Right lobe of liver (tissue), 4 donors: ENCODE data around the gene SEZ6.

Experiments used
- POLR2A ChIP-seq: fragments of 450-650 bp; IDR thresholded peaks from one replicate; pipeline ENCODE4 v1.6.1; 2017; ENCODE audit warnings: antibody characterized with exemption, mild to moderate bottlenecking
- TF ChIP-seq, protein P1 (sequence below), 4 donors: fragments of 200-600 bp in 3 of 4; fragments of 450-650 bp in 1 of 4; IDR thresholded peaks; one replicate each; pipeline versions ENCODE4 v1.5.1 to v1.8.0; 2016 to 2022; ENCODE audit warnings: antibody characterized with exemption in 4 of 4, mild to moderate bottlenecking in 2 of 4
- donor health status: DM: no; HTN: no; CAD: no.
- donor health status: DM: no; HTN: no; CAD: no.
- donor health status: DM: no; HTN: yes; CAD: no.

DNA sequence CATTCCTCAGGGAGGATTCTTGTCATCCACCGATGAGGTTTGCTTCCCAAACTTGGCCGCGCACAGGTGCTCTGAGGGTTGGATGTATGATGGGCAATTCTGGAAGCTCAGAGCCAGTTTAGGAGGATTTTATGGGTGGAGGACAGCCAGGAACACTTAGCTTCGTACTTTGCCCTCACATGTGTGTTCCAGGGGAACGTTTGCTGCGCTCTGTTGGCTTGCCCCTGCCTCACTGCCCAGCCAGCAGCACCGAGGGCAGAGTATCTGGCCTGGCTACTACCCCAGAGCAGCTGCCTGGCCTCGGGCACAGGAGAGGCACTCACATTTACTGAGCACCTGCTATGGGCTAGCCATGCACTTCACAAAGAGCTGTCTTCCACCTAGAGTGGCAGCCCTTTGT, 14.1 kb downstream of the SEZ6 start:
- TF ChIP-seq POLR2A: no peak
- TF ChIP-seq, protein P1, sequence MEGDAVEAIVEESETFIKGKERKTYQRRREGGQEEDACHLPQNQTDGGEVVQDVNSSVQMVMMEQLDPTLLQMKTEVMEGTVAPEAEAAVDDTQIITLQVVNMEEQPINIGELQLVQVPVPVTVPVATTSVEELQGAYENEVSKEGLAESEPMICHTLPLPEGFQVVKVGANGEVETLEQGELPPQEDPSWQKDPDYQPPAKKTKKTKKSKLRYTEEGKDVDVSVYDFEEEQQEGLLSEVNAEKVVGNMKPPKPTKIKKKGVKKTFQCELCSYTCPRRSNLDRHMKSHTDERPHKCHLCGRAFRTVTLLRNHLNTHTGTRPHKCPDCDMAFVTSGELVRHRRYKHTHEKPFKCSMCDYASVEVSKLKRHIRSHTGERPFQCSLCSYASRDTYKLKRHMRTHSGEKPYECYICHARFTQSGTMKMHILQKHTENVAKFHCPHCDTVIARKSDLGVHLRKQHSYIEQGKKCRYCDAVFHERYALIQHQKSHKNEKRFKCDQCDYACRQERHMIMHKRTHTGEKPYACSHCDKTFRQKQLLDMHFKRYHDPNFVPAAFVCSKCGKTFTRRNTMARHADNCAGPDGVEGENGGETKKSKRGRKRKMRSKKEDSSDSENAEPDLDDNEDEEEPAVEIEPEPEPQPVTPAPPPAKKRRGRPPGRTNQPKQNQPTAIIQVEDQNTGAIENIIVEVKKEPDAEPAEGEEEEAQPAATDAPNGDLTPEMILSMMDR (IDR thresholded peaks at IDR 0.05): no peak
